EL (cell line): ENCODE results near the gene CTLA4.

ENCODE experiments used
- DNase-seq: peaks from one replicate; pipeline ENCODE4 v3.0.0-alpha.2; 2016

Gene CTLA4

DNA sequence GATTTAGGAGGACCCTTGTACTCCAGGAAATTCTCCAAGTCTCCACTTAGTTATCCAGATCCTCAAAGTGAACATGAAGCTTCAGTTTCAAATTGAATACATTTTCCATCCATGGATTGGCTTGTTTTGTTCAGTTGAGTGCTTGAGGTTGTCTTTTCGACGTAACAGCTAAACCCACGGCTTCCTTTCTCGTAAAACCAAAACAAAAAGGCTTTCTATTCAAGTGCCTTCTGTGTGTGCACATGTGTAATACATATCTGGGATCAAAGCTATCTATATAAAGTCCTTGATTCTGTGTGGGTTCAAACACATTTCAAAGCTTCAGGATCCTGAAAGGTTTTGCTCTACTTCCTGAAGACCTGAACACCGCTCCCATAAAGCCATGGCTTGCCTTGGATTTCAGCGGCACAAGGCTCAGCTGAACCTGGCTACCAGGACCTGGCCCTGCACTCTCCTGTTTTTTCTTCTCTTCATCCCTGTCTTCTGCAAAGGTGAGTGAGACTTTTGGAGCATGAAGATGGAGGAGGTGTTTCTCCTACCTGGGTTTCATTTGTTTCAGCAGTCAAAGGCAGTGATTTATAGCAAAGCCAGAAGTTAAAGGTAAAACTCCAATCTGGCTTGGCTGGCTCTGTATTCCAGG lies at the start of gene CTLA4:
Gene CTLA4, plus strand, starts transcription at position 211 of the 640 bp plus-strand sequence. Its CDS starts 172 bp downstream, at position 383.
- DNase-seq: no peak

DNA sequence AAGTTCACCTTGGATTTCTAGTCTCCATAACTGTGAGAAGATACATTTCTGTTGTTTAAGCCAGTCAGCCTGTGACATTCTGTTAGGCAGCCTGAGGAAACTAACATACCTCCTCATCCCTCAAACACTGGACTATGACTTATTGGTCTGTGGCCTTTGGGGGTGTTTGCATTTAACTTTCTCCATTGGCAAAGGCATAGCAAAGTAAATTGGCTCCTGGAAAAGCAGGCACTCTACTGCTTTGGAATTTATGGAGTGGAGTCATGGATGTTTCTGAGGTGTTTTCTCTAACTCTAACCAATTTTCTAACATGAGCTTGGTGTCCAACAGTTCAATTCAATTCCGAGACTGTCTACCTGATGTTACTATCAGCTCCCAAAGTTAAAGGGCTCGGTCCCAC lies 48.9 kb upstream of the CTLA4 start:
- DNase-seq: no peak

GRCh38 chr2:203819434-203820133 lies 48.0 kb upstream of the CTLA4 start:
- DNase-seq: no peak

- DNase-seq: no peak
Observed at GRCh38 chr2:203820969-203821368, 46.6 kb upstream of the CTLA4 start.

DNA sequence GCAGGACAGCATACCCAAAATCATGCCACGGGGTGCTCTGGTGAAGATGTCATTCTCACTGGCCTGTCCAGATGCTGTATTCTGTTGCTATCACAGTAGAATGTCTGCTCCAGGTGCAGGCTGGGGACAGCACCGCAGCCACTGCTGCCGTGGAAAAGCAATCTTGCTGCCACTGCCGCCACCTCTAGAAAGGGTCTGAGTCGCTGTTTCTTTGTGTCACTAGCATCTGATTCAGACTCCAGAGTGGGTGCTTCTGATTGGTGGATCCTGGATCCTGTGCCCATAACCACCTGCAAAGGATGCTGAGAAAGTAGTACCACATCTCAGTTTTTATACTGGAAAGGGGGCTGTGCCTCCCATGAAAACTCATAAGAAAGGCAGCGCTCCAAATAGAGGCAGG lies 45.3 kb upstream of the CTLA4 start:
- DNase-seq: no peak

- DNase-seq: no peak
Observed at GRCh38 chr2:203823173-203823572, 44.4 kb upstream of the CTLA4 start.

DNA sequence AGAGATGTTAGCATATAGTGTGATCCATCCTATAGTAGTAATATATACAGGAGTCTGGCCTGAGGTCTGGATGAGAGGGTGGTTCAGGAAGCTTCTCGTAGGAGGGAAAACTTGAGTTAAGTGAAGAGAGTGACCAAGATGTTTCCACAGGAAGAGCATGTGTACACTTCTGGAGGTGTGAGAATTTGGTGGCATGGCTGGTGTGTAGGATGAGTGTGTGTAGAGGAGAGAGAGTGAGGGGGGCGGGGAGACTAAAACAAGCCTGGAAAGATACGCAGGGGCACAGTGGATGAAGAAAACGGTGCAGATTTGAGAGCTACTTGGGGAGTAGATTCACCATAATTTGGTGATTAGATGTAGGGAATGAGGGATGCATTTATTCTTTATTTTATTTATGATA lies 43.5 kb upstream of the CTLA4 start:
- DNase-seq: no peak

DNA sequence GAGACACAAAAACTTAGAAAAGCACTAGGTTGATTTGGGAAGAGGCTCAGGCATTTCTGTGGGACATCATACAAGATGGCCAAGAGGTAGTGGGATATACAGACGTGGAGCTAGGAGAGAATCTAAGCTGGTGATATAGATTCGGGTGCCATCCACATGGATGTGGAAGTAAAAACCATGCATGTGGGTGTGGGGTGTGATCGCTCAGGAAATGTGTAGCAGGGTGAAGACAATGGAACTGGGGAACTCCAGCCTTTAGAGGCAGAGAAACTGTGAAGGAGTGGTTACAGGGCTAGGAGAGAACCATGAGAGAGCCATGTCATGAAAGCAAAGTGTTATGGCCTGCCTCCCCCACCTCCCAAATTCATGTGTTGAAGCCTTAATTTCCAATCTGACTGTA lies 43.0 kb upstream of the CTLA4 start:
- no peak for DNase-seq

GRCh38 chr2:203826704-203827103 lies 40.9 kb upstream of the CTLA4 start:
- no peak for DNase-seq

DNA sequence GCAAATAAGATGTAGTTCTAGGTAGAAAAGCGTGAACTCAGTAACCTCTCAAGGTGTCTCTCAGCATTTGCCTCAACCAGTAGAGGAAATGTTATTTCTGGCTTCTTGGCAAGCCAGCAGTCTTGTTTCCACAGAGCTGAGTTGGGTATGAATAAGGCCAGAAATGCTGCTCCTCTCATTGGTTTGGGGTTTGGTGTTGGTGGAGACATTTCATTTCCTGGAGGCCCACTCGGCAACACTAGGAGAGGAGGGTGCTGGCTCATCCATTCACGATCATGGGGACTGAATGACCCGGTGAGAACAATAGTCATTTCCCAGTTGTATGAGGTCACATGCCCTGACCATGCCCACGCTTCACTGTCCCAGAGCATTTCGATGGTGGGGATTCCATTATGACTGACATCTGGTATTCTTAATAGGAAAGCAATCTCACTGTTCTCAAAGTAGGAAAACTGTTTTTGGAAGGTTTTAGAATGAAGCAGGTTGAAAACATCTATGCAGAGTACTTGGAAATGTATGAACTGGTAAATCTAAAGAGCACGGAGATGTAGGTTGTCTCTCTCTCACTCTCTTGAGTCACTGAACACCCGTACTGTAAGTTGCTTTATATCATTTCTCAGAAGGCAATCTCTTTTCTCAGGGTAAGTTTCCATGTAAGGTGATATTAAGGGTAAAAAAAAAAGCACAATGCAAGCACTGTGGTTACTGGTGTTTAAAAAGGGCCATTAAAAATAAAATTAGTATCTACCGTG lies 37.1 kb upstream of the CTLA4 start:
- no peak for DNase-seq

DNA sequence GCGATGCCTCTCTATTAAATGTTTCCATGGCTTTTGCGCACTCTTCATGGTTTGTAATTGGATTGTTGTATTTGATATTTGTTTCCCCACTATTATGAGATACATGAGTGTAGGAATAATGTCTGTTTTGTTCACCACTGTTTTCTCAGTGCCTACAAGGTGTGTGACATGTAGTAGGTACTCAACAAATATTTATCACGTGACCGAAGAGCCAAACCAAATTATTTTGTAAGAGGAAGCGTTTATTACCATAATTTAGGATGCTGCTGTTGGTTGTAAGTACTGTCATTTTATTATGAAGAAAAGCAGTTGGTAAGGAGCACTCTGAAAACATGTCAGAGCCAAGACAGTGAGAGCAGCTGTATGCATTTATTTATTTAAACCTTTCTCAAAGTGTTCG lies 32.2 kb upstream of the CTLA4 start:
- DNase-seq: no peak

- DNase-seq: no peak
Observed at GRCh38 chr2:203835892-203836800, 31.4 kb upstream of the CTLA4 start.

- DNase-seq: no peak
Observed at GRCh38 chr2:203840655-203841205, 26.8 kb upstream of the CTLA4 start.

- DNase-seq: no peak
Observed at GRCh38 chr2:203841654-203842053, 25.9 kb upstream of the CTLA4 start.

DNA sequence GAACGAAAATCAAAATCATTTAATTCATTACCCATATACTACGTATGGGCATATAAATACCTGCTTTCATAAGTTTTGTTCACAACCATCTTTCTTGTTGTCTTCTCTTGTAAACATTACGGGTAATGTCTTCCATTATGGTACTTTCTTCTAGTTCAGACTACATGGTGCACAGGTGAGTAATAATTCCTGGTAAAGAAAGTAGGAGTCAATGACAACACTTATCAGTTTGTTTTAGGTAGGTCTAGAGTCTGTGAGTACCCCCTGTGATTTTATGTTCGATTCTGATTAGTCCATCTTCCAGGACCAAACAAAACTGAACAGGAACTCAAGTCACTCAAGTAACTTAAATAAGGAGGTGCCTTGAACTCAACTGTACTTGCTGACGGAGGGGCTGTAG lies 25.2 kb upstream of the CTLA4 start:
- no peak for DNase-seq

DNA sequence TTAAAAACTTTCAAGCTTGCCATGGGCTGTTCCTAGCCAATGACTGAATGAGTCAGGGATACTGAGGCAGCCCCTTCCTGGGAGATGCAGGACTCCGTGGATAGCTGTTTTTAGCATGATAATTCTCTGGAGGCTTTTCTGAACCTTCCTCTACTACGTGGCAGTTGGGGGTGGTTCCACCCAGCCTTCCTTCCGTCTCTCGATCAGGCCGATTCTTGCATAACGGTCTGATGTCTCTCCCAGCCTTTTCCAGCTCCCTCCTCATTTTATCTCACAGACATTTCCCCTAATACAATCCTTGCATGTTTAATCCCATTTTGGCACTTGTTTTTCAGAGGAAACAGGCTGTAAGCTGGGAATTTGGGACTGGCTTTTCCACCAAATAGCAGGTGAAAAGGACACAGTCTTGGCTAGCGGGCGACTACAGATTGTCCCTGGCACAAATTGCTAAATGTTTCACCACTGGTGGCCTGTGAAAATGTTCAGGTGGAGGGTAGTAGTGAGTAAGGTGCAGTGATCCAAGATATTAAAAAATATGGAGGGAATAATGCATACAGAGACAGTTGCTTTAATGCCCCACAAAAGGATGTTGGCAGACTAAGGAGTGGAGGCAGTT lies 21.0 kb upstream of the CTLA4 start:
- no peak for DNase-seq

GRCh38 chr2:203849010-203849409 lies 18.6 kb upstream of the CTLA4 start:
- no peak for DNase-seq

- DNase-seq: no peak
Observed at GRCh38 chr2:203852760-203853159, 14.8 kb upstream of the CTLA4 start.

DNA sequence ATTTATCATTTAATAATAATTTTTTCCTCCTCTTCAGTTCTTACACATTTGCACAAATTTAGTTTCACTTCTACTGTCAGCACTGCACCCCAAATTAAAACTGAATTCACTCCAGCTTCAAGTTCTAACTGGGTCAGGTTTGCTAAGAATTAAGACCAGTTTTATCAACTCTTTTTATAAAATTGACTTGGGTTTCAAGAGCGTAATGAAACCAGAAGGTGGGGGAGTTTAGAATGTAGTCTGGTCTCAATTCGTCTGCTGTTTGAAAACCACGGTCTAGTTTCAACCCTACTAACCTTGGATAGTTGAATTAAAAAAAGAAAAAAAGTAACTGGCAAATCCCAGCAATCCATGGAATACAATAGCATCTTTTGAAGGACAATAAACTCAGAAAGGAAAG lies 14.3 kb upstream of the CTLA4 start:
- no peak for DNase-seq

- DNase-seq: no peak
Observed at GRCh38 chr2:203853722-203854121, 13.8 kb upstream of the CTLA4 start.

DNA sequence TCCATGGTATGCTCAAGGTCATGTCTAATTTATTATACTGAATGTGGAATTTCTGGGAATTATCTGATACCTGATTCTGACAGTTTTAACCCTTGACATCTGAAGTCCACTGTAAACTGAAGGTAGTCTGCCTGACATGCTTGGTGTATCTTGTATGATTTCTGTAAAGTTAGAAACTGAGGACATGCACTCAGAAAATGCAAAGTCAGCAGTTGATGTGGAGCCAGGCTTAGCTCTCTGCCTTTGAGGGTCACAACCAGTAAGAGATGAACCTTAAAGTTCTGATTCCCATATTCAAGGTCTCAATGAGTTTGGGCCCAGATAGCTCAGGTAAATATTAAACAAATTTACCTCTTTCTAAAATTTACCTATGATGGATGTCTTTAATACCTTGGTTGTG lies 12.3 kb upstream of the CTLA4 start:
- no peak for DNase-seq

DNA sequence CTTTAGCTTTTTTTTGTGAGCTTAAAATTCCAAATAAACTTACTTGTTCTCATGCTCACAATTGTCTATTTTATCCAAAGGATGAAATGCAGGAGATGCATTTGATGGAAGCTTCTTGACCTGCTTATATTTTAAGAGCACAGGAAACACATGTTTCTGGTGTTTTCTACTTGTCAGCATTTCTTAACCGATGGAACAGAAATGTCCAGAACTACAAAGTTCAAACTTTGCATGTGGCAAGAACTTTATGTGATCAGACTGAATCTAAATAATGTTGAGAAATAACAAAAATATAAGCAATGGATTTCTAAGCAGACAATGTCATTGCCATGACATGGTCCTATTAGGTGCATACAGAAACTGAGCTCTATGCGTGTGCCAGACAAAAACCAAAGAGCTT lies 9.9 kb upstream of the CTLA4 start:
- DNase-seq: no peak
